ENCODE measurements around the gene DYNC2LI1. TPM values are rescaled to one million over a fixed set of nuclear protein-coding genes. Genes with fewer than 3 reads are reported as not detected.

Gene DYNC2LI1
- total RNA-seq, 1 donor from 2014 or later, result 92.1 TPM

- no peak for DNase-seq (ENCODE audit: low spot score)
- H3K9ac ChIP-seq, result no peak overlapping the region
- no peaks in the 10 kb centered on the region for H3K9me3 Mint-ChIP-seq
- TF ChIP-seq CTCF (IDR thresholded peaks at IDR 0.05), result no peak
- TF ChIP-seq EZH2 (IDR thresholded peaks at IDR 0.05), result no peak
- no peak for TF ChIP-seq EZH2phosphoT487 (IDR thresholded peaks at IDR 0.05)
- no peak overlapping the region for H3K4me3 ChIP-seq
- H3K27ac ChIP-seq, result no peak overlapping the region
- H3F3A ChIP-seq (ENCODE audit: low read depth), result no peaks in the 10 kb centered on the region
- no peaks in the 10 kb centered on the region for H3K4me1 ChIP-seq
- no peaks in the 10 kb centered on the region for H3K4me1 Mint-ChIP-seq
- H4K20me1 ChIP-seq (ENCODE audit: low read depth), result no peaks in the 10 kb centered on the region
- H3K27me3 ChIP-seq, result no peaks in the 10 kb centered on the region
- H2AFZ ChIP-seq (replicated peaks), result no peak overlapping the region
- H3K4me3 Mint-ChIP-seq, result no peak overlapping the region
- H3K27me3 Mint-ChIP-seq (ENCODE audit: insufficient read depth, low read depth), result no peaks in the 10 kb centered on the region
- no peaks in the 10 kb centered on the region for H3K36me3 Mint-ChIP-seq
- no peak overlapping the region for H3K27ac Mint-ChIP-seq
- H3K9me3 ChIP-seq (ENCODE audit: low read depth), result no peaks in the 10 kb centered on the region
- no peak overlapping the region for H3K4me2 ChIP-seq
- no peaks in the 10 kb centered on the region for H3K79me2 ChIP-seq (ENCODE audit: low read depth)
- H3K36me3 ChIP-seq, result no peaks in the 10 kb centered on the region
Observed at GRCh38 chr2:43738257-43738656, 35.6 kb upstream of the DYNC2LI1 start.

GRCh38 chr2:43743706-43744105, 30.1 kb upstream of the DYNC2LI1 start:
- H3K9me3 Mint-ChIP-seq, result no peaks in the 10 kb centered on the region
- no peak overlapping the region for H3K27ac Mint-ChIP-seq
- no peak overlapping the region for H3K27ac ChIP-seq
- H3K4me1 ChIP-seq, result no peaks in the 10 kb centered on the region
- H3F3A ChIP-seq (ENCODE audit: low read depth), result no peaks in the 10 kb centered on the region
- no peak overlapping the region for H2AFZ ChIP-seq (replicated peaks)
- H3K79me2 ChIP-seq (ENCODE audit: low read depth), result no peaks in the 10 kb centered on the region
- H3K4me3 ChIP-seq, result no peak overlapping the region
- H3K27me3 ChIP-seq, result no peaks in the 10 kb centered on the region
- no peak overlapping the region for H3K9ac ChIP-seq
- H3K36me3 ChIP-seq, result no peaks in the 10 kb centered on the region
- DNase-seq (ENCODE audit: low spot score), result no peak
- H3K9me3 ChIP-seq (ENCODE audit: low read depth), result no peaks in the 10 kb centered on the region
- no peak overlapping the region for H3K4me2 ChIP-seq
- no peak for TF ChIP-seq CTCF (IDR thresholded peaks at IDR 0.05)
- no peak for TF ChIP-seq EZH2phosphoT487 (IDR thresholded peaks at IDR 0.05)
- TF ChIP-seq EZH2 (IDR thresholded peaks at IDR 0.05), result no peak
- no peaks in the 10 kb centered on the region for H3K27me3 Mint-ChIP-seq (ENCODE audit: insufficient read depth, low read depth)
- H3K36me3 Mint-ChIP-seq, result peaks cover 2% of the 10 kb centered on the region
- no peaks in the 10 kb centered on the region for H3K4me1 Mint-ChIP-seq
- no peak overlapping the region for H3K4me3 Mint-ChIP-seq
- H4K20me1 ChIP-seq (ENCODE audit: low read depth), result no peaks in the 10 kb centered on the region

GRCh38 chr2:43745457-43745856, 28.4 kb upstream of the DYNC2LI1 start:
- H3K27me3 Mint-ChIP-seq (ENCODE audit: insufficient read depth, low read depth), result no peaks in the 10 kb centered on the region
- DNase-seq (ENCODE audit: low spot score), result no peak
- H3K4me1 Mint-ChIP-seq, result peaks cover 5% of the 10 kb centered on the region
- no peaks in the 10 kb centered on the region for H3K4me1 ChIP-seq
- no peaks in the 10 kb centered on the region for H4K20me1 ChIP-seq (ENCODE audit: low read depth)
- no peak overlapping the region for H3K27ac Mint-ChIP-seq
- H3F3A ChIP-seq (ENCODE audit: low read depth), result no peaks in the 10 kb centered on the region
- H3K9me3 Mint-ChIP-seq, result no peaks in the 10 kb centered on the region
- no peak overlapping the region for H3K4me3 ChIP-seq
- peaks cover 2% of the 10 kb centered on the region for H3K36me3 Mint-ChIP-seq
- H2AFZ ChIP-seq (replicated peaks), result no peak overlapping the region
- no peaks in the 10 kb centered on the region for H3K79me2 ChIP-seq (ENCODE audit: low read depth)
- no peak overlapping the region for H3K4me2 ChIP-seq
- no peak overlapping the region for H3K4me3 Mint-ChIP-seq
- H3K36me3 ChIP-seq, result no peaks in the 10 kb centered on the region
- no peak overlapping the region for H3K27ac ChIP-seq
- H3K9ac ChIP-seq, result no peak overlapping the region
- H3K27me3 ChIP-seq, result no peaks in the 10 kb centered on the region
- H3K9me3 ChIP-seq (ENCODE audit: low read depth), result no peaks in the 10 kb centered on the region
- no peak for TF ChIP-seq EZH2 (IDR thresholded peaks at IDR 0.05)
- TF ChIP-seq CTCF (IDR thresholded peaks at IDR 0.05), result no peak
- TF ChIP-seq EZH2phosphoT487 (IDR thresholded peaks at IDR 0.05), result no peak

All from neural progenitor cell (in vitro differentiated cells).